H9 (cell line): ENCODE data around the gene CLCN2. TPM values are rescaled to one million over a fixed set of nuclear protein-coding genes. Genes with fewer than 3 reads are reported as not detected.

Experiments
- DNase-seq: peaks from one replicate; pipeline ENCODE4 v3.0.0-alpha.2; 2017
- H2AFZ ChIP-seq: one replicate; pipeline ENCODE4 v1.6.1; 2013; ENCODE audit warnings: mild to moderate bottlenecking, low read length, control low read depth, moderate library complexity
- H2AK5ac ChIP-seq: 2 replicates; pipeline ENCODE4 v1.6.1; 2013; ENCODE audit warnings: low read length, control low read depth, mixed read lengths; ENCODE audit not compliant: insufficient read length
- H2BK120ac ChIP-seq: one replicate; pipeline ENCODE4 v1.6.1; 2013; ENCODE audit warnings: low read depth, mild to moderate bottlenecking, low read length, control low read depth, inconsistent platforms; ENCODE audit not compliant: poor library complexity, severe bottlenecking
- H2BK12ac ChIP-seq: 2 replicates; pipeline ENCODE4 v1.6.1; 2013; ENCODE audit warnings: low read length, control low read depth, mixed read lengths, low read depth; ENCODE audit not compliant: insufficient read length
- H2BK15ac ChIP-seq: 2 replicates; pipeline ENCODE4 v1.6.1; 2013; ENCODE audit warnings: low read depth, low read length, control low read depth
- H2BK20ac ChIP-seq: one replicate; pipeline ENCODE4 v1.6.1; 2013; ENCODE audit warnings: low read depth, mild to moderate bottlenecking, low read length, control low read depth, inconsistent platforms; ENCODE audit not compliant: poor library complexity, severe bottlenecking
- H2BK5ac ChIP-seq: 2 replicates; pipeline ENCODE4 v1.6.1; 2013; ENCODE audit warnings: low read length, control low read depth, mixed read lengths; ENCODE audit not compliant: insufficient read length
- H3K14ac ChIP-seq: 2 replicates; pipeline ENCODE4 v1.6.1; 2013; ENCODE audit warnings: low read length, control low read depth; ENCODE audit not compliant: insufficient read depth
- H3K18ac ChIP-seq: 2 replicates; pipeline ENCODE4 v1.6.1; 2013; ENCODE audit warnings: low read depth, mild to moderate bottlenecking, mixed read lengths, low read length, control low read depth; ENCODE audit not compliant: insufficient read length
- H3K23ac ChIP-seq: 2 replicates; pipeline ENCODE4 v1.6.1; 2013; ENCODE audit warnings: low read length, control low read depth, mixed read lengths, low read depth; ENCODE audit not compliant: insufficient read length
- H3K23me2 ChIP-seq: 2 replicates; pipeline ENCODE4 v1.6.1; 2013; ENCODE audit warnings: low read depth, mild to moderate bottlenecking, mixed read lengths, low read length, control low read depth; ENCODE audit not compliant: insufficient read length, poor library complexity, severe bottlenecking
- H3K27ac ChIP-seq: 2 replicates; pipeline ENCODE4 v1.5.1; 2013; ENCODE audit warnings: low read length, control low read depth, mixed read lengths, low read depth; ENCODE audit not compliant: insufficient read length
- H3K27me3 ChIP-seq: 2 replicates; pipeline ENCODE4 v1.6.1; 2013; ENCODE audit warnings: low read length, control low read depth, inconsistent platforms; ENCODE audit not compliant: insufficient read depth
- H3K4ac ChIP-seq: 2 replicates; pipeline ENCODE4 v1.6.1; 2013; ENCODE audit warnings: low read depth, mild to moderate bottlenecking, control low read depth, inconsistent platforms, low read length, moderate library complexity
- H3K4me1 ChIP-seq: 2 replicates; pipeline ENCODE4 v1.6.1; 2013; ENCODE audit warnings: low read length, control low read depth, inconsistent platforms; ENCODE audit not compliant: insufficient read depth
- H3K4me2 ChIP-seq: 2 replicates; pipeline ENCODE4 v1.6.1; 2013; ENCODE audit warnings: low read length, control low read depth, mixed read lengths; ENCODE audit not compliant: insufficient read length, insufficient read depth
- H3K56ac ChIP-seq: 2 replicates; pipeline ENCODE4 v1.6.1; 2013; ENCODE audit warnings: low read depth, mild to moderate bottlenecking, mixed read lengths, low read length, control low read depth; ENCODE audit not compliant: insufficient read length
- H3K79me1 ChIP-seq: 2 replicates; pipeline ENCODE4 v1.6.1; 2013; ENCODE audit warnings: low read depth, mild to moderate bottlenecking, moderate library complexity, low read length, control low read depth, inconsistent platforms; ENCODE audit not compliant: insufficient read depth, poor library complexity, severe bottlenecking
- H3K79me2 ChIP-seq: 2 replicates; pipeline ENCODE4 v1.6.1; 2013; ENCODE audit warnings: low read length, control low read depth, inconsistent platforms; ENCODE audit not compliant: insufficient read depth
- H3K9ac ChIP-seq: 2 replicates; pipeline ENCODE4 v1.6.1; 2013; ENCODE audit warnings: low read length, control low read depth, mixed read lengths; ENCODE audit not compliant: insufficient read length; ENCODE audit errors: extremely low read depth
- H3K9me3 ChIP-seq: one replicate; pipeline ENCODE4 v1.6.1; 2013; ENCODE audit warnings: low read depth, low read length, inconsistent platforms; ENCODE audit not compliant: control insufficient read depth
- H3T11ph ChIP-seq: one replicate; pipeline ENCODE4 v1.6.1; 2013; ENCODE audit warnings: mild to moderate bottlenecking, low read length, control low read depth, inconsistent platforms
- H4K20me1 ChIP-seq: one replicate; pipeline ENCODE4 v1.6.1; 2013; ENCODE audit not compliant: control insufficient read depth, insufficient read length, insufficient read depth
- H4K5ac ChIP-seq: 2 replicates; pipeline ENCODE4 v1.6.1; 2013; ENCODE audit warnings: low read depth, mild to moderate bottlenecking, mixed read lengths, low read length, control low read depth; ENCODE audit not compliant: insufficient read length
- H4K8ac ChIP-seq: replicated peaks from 2 replicates; pipeline ENCODE4 v1.6.1; 2013; ENCODE audit warnings: low read length, control low read depth, mixed read lengths, low read depth; ENCODE audit not compliant: insufficient read length
- H4K91ac ChIP-seq: 2 replicates; pipeline ENCODE4 v1.6.1; 2013; ENCODE audit warnings: low read depth, mild to moderate bottlenecking, moderate library complexity, mixed read lengths, low read length, control low read depth; ENCODE audit not compliant: insufficient read length
- H3K27ac Mint-ChIP-seq, 3 experiments: 2 replicates in 2 of 3; 3 replicates in 1 of 3; pipeline ENCODE4 v1.8.0; 2020 to 2021; ENCODE audit warnings: mixed read lengths in 3 of 3, mild to moderate bottlenecking in 1 of 3, moderate library complexity in 1 of 3
- H3K27me3 Mint-ChIP-seq: 2 replicates; pipeline ENCODE4 v1.8.0; 2021; ENCODE audit warnings: low read depth, mild to moderate bottlenecking, moderate library complexity, mixed read lengths
- H3K36me3 Mint-ChIP-seq, 3 experiments: 2 replicates in 2 of 3; 3 replicates in 1 of 3; pipeline ENCODE4 v1.8.0; 2020 to 2021; ENCODE audit warnings: low read depth in 3 of 3, mixed read lengths in 3 of 3; ENCODE audit not compliant: insufficient read depth in 1 of 3
- H3K4me1 Mint-ChIP-seq, 2 experiments: 2 replicates each; pipeline ENCODE4 v1.8.0; 2020; ENCODE audit warnings: mixed read lengths in 2 of 2
- H3K4me3 Mint-ChIP-seq, 2 experiments: 2 replicates in 1 of 2; 3 replicates in 1 of 2; pipeline ENCODE4 v1.8.0; 2020 to 2021; ENCODE audit warnings: mild to moderate bottlenecking in 2 of 2, mixed read lengths in 2 of 2, moderate library complexity in 1 of 2
- H3K9me3 Mint-ChIP-seq, 2 experiments: 2 replicates in 1 of 2; 3 replicates in 1 of 2; pipeline ENCODE4 v1.8.0; 2020; ENCODE audit warnings: mild to moderate bottlenecking in 2 of 2, mixed read lengths in 2 of 2, moderate library complexity in 1 of 2
- WGBS: extraction: QIAGEN DNeasy Blood & Tissue Kit; methylation state at CpG from one replicate; pipeline ENCODE4 v1.1.7; 2013; ENCODE audit warnings: missing lambda C conversion rate, low lambda C conversion rate, mixed read lengths; ENCODE audit not compliant: insufficient read length; ENCODE audit errors: extremely low coverage; 5-methylcytosine and 5-hydroxymethylcytosine counted together
- total RNA-seq: library from RNA; stranded (reverse); gene quantifications from 2 replicates; pipeline ENCODE4 v1.2.1, GENCODE V29; 2021
- TF ChIP-seq, protein P1 (sequence below): fragments of 200-600 bp; sonication (generic); conservative IDR thresholded peaks from 3 replicates; pipeline ENCODE4 v1.8.0; 2021; ENCODE audit warnings: antibody characterized with exemption, mild to moderate bottlenecking

CLCN2 gene
- total RNA-seq, 1 experiment from 2014 or later, result 17.2 TPM

GRCh38 chr3:184325715-184326369 is 35.6 kb downstream of the CLCN2 start:
- Histone ChIP-seq H2BK20ac (no peak overlapping the region), H3K79me1 (no peaks in the 10 kb centered on the region), H3K4me1 (no peaks in the 10 kb centered on the region), H2BK15ac (no peak overlapping the region), H2AFZ (no peak overlapping the region), H4K91ac (no peak overlapping the region), H3K56ac (no peak overlapping the region), H3K79me2 (no peaks in the 10 kb centered on the region), H2BK120ac (no peak overlapping the region), H3K4ac (no peak overlapping the region), H3K23me2 (no peaks in the 10 kb centered on the region), H3K14ac (no peak overlapping the region), H4K8ac (no peak overlapping the region), H3K4me2 (no peak overlapping the region), H3T11ph (no peak overlapping the region), H2BK5ac (no peak overlapping the region), H4K20me1 (no peaks in the 10 kb centered on the region), H3K9ac (no peak overlapping the region), H3K23ac (no peak overlapping the region), H2AK5ac (no peak overlapping the region), H3K27ac (no peak overlapping the region), H3K9me3 (no peaks in the 10 kb centered on the region), H2BK12ac (no peak overlapping the region), H3K18ac (no peak overlapping the region), H4K5ac (no peak overlapping the region), H3K27me3 (no peaks in the 10 kb centered on the region)
- Mint-ChIP-seq H3K4me1 (no peaks in the 10 kb centered on the region), H3K36me3 (peaks cover 89 to 98% (median 97%) of the 10 kb centered on the region in 3 experiments), H3K27ac (no peak overlapping the region), H3K27me3 (no peaks in the 10 kb centered on the region; the same call in none of the 2 replicates), H3K9me3 (no peaks in the 10 kb centered on the region), H3K4me3 (no peak overlapping the region)
- no peak for DNase-seq
- TF ChIP-seq, protein P1, sequence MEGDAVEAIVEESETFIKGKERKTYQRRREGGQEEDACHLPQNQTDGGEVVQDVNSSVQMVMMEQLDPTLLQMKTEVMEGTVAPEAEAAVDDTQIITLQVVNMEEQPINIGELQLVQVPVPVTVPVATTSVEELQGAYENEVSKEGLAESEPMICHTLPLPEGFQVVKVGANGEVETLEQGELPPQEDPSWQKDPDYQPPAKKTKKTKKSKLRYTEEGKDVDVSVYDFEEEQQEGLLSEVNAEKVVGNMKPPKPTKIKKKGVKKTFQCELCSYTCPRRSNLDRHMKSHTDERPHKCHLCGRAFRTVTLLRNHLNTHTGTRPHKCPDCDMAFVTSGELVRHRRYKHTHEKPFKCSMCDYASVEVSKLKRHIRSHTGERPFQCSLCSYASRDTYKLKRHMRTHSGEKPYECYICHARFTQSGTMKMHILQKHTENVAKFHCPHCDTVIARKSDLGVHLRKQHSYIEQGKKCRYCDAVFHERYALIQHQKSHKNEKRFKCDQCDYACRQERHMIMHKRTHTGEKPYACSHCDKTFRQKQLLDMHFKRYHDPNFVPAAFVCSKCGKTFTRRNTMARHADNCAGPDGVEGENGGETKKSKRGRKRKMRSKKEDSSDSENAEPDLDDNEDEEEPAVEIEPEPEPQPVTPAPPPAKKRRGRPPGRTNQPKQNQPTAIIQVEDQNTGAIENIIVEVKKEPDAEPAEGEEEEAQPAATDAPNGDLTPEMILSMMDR, result no peak
- no CpG with 5 or more reads among the region's 6 CpGs for WGBS
